PC-9 (cell line): ENCODE measurements around the gene ADAMTSL3. TPM values are rescaled to one million over a fixed set of nuclear protein-coding genes. Genes with fewer than 3 reads are reported as not detected.

Source experiments
- BruUV-seq: library from RNA; stranded (reverse); fragments of 400-500 nt; replicated peaks from 2 replicates; lab custom pipeline; 2021; lab: Mats Ljungman, UMichigan
- CTCF ChIA-PET: fragments of 300-600 bp; sonication (Branson Sonifier 250); formaldehyde crosslinking; loops from one replicate; lab custom pipeline; 2022; ENCODE audit warnings: antibody characterized with exemption; lab: Charles Lee
- POLR2A ChIA-PET: fragments of 300-600 bp; sonication (Branson Sonifier 250); formaldehyde crosslinking; loops from one replicate; lab custom pipeline; 2022; ENCODE audit warnings: antibody characterized with exemption; ENCODE audit not compliant: unreplicated experiment; lab: Charles Lee
- DNase-seq, 2 experiments: peaks; one replicate each; pipeline versions ENCODE4 v3.0.0 to v3.0.0-alpha.2; 2015 to 2022; ENCODE audit warnings: mixed read lengths in 1 of 2
- H2AFZ ChIP-seq: fragments of 200-600 bp; sonication (generic); 2 replicates; pipeline ENCODE4 v1.8.1; 2017; ENCODE audit warnings: antibody characterized with exemption
- H3F3A ChIP-seq: fragments of 200-600 bp; sonication (generic); 2 replicates; pipeline ENCODE4 v1.8.1; 2017; ENCODE audit warnings: antibody characterized with exemption, mild to moderate bottlenecking, low read depth; ENCODE audit not compliant: insufficient read depth
- H3K27ac ChIP-seq: fragments of 200-600 bp; sonication (generic); 2 replicates; pipeline ENCODE4 v1.6.1; 2016; ENCODE audit warnings: mixed run types
- H3K27me3 ChIP-seq: fragments of 200-600 bp; sonication (generic); 2 replicates; pipeline ENCODE4 v1.6.1; 2016; ENCODE audit warnings: low read depth, mixed run types; ENCODE audit not compliant: insufficient read depth
- H3K36me3 ChIP-seq: fragments of 200-600 bp; sonication (generic); 2 replicates; pipeline ENCODE4 v1.6.1; 2016; ENCODE audit warnings: low read depth, mixed run types
- H3K4me1 ChIP-seq: fragments of 200-600 bp; sonication (generic); replicated peaks from 2 replicates; pipeline ENCODE4 v1.6.1; 2016; ENCODE audit warnings: mixed run types; ENCODE audit not compliant: insufficient read depth
- H3K4me2 ChIP-seq: fragments of 200-600 bp; sonication (generic); 2 replicates; pipeline ENCODE4 v1.6.1; 2017; ENCODE audit warnings: mixed run types
- H3K4me3 ChIP-seq: fragments of 200-600 bp; sonication (generic); 2 replicates; pipeline ENCODE4 v1.6.1; 2016; ENCODE audit warnings: mixed run types
- H3K79me2 ChIP-seq: fragments of 200-600 bp; sonication (generic); 2 replicates; pipeline ENCODE4 v1.6.1; 2017; ENCODE audit warnings: low read depth, mixed run types
- H3K9me2 ChIP-seq: fragments of 200-600 bp; sonication (generic); 2 replicates; pipeline ENCODE4 v1.8.1; 2017; ENCODE audit warnings: mild to moderate bottlenecking; ENCODE audit not compliant: insufficient read depth
- H3K9me3 ChIP-seq: fragments of 200-600 bp; sonication (generic); 2 replicates; pipeline ENCODE4 v1.8.1; 2016; ENCODE audit warnings: low read depth; ENCODE audit not compliant: insufficient read depth
- H4K20me1 ChIP-seq: fragments of 200-600 bp; sonication (generic); 2 replicates; pipeline ENCODE4 v1.8.1; 2017; ENCODE audit not compliant: insufficient read depth
- EZH2 ChIP-seq: fragments of 200-600 bp; sonication (generic); IDR thresholded peaks from 2 replicates; pipeline ENCODE4 v1.8.0; 2017; ENCODE audit warnings: antibody characterized with exemption, low read depth
- intact Hi-C: fragments of 100-400 bp; cut with micrococcal nuclease; formaldehyde crosslinking; loops from one replicate; pipeline ENCODE4 v1.10.0; 2022; ENCODE audit not compliant: unreplicated experiment
- total RNA-seq: library from RNA; stranded (reverse); gene quantifications from 2 replicates; pipeline ENCODE4 v1.2.3, GENCODE V29; 2021
- TF ChIP-seq, protein P1 (sequence below): fragments of 200-600 bp; sonication (generic); conservative IDR thresholded peaks from 2 replicates; pipeline ENCODE4 v1.6.1; 2017; ENCODE audit warnings: mixed run types, antibody characterized with exemption, mild to moderate bottlenecking, moderate library complexity

ADAMTSL3 gene
- total RNA-seq, 1 experiment from 2014 or later, result 5.0 TPM

- DNase-seq, result no peak
- intact Hi-C loops, result no loop called here
- Histone ChIP-seq H3F3A (no peaks in the 10 kb centered on the region), H3K4me3 (no peak overlapping the region), H3K4me2 (no peak overlapping the region), H3K36me3 (no peaks in the 10 kb centered on the region), H4K20me1 (no peaks in the 10 kb centered on the region), H3K27me3 (no peaks in the 10 kb centered on the region), H3K27ac (no peak overlapping the region), H2AFZ (no peak overlapping the region), H3K4me1 (no peaks in the 10 kb centered on the region), H3K79me2 (no peaks in the 10 kb centered on the region), H3K9me3 (no peaks in the 10 kb centered on the region), H3K9me2 (no peaks in the 10 kb centered on the region)
- no peak for TF ChIP-seq EZH2
- TF ChIP-seq, protein P1, sequence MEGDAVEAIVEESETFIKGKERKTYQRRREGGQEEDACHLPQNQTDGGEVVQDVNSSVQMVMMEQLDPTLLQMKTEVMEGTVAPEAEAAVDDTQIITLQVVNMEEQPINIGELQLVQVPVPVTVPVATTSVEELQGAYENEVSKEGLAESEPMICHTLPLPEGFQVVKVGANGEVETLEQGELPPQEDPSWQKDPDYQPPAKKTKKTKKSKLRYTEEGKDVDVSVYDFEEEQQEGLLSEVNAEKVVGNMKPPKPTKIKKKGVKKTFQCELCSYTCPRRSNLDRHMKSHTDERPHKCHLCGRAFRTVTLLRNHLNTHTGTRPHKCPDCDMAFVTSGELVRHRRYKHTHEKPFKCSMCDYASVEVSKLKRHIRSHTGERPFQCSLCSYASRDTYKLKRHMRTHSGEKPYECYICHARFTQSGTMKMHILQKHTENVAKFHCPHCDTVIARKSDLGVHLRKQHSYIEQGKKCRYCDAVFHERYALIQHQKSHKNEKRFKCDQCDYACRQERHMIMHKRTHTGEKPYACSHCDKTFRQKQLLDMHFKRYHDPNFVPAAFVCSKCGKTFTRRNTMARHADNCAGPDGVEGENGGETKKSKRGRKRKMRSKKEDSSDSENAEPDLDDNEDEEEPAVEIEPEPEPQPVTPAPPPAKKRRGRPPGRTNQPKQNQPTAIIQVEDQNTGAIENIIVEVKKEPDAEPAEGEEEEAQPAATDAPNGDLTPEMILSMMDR, result no peak
- POLR2A ChIA-PET, result no interaction called here
- no TSS peak for BruUV-seq
- CTCF ChIA-PET, result no interaction called here
Observed at GRCh38 chr15:83880529-83880928, 226.6 kb downstream of the ADAMTSL3 start.

- no TSS peak for BruUV-seq
- H3K9me3 ChIP-seq, result no peaks in the 10 kb centered on the region
- no peak overlapping the region for H3K4me3 ChIP-seq
- ChIA-PET POLR2A (no interaction called here), CTCF (no interaction called here)
- intact Hi-C loops, result no loop called here
- no peaks in the 10 kb centered on the region for H3F3A ChIP-seq
- no peaks in the 10 kb centered on the region for H3K36me3 ChIP-seq
- H2AFZ ChIP-seq, result no peak overlapping the region
- no peak overlapping the region for H3K4me2 ChIP-seq
- no peaks in the 10 kb centered on the region for H3K4me1 ChIP-seq
- H4K20me1 ChIP-seq, result no peaks in the 10 kb centered on the region
- no peaks in the 10 kb centered on the region for H3K9me2 ChIP-seq
- no peaks in the 10 kb centered on the region for H3K79me2 ChIP-seq
- TF ChIP-seq, protein P1, result no peak
- DNase-seq, result no peak
- H3K27me3 ChIP-seq, result no peaks in the 10 kb centered on the region
- H3K27ac ChIP-seq, result no peak overlapping the region
Observed at GRCh38 chr15:83881156-83881555, 227.2 kb downstream of the ADAMTSL3 start.

- no peaks in the 10 kb centered on the region for H3K79me2 ChIP-seq
- H3K27ac ChIP-seq, result no peak overlapping the region
- BruUV-seq, result no TSS peak
- TF ChIP-seq, protein P1, result no peak
- no peak for TF ChIP-seq EZH2
- intact Hi-C loops, result no loop called here
- H3K27me3 ChIP-seq, result 0 out of 2 replicates have a peak, but pooled peaks cover 3% of the 10 kb centered on the region
- H3K9me2 ChIP-seq, result no peaks in the 10 kb centered on the region
- H4K20me1 ChIP-seq, result no peaks in the 10 kb centered on the region
- H3K4me3 ChIP-seq, result no peak overlapping the region
- H3K9me3 ChIP-seq, result no peaks in the 10 kb centered on the region
- no peak overlapping the region for H2AFZ ChIP-seq
- ChIA-PET CTCF (no interaction called here), POLR2A (no interaction called here)
- H3F3A ChIP-seq, result no peaks in the 10 kb centered on the region
- H3K4me1 ChIP-seq, result no peaks in the 10 kb centered on the region
- no peaks in the 10 kb centered on the region for H3K36me3 ChIP-seq
- DNase-seq, result no peak
- no peak overlapping the region for H3K4me2 ChIP-seq
Observed at GRCh38 chr15:83886321-83886720, 232.4 kb downstream of the ADAMTSL3 start.
